ENCODE results near the gene ZNF574. TPM values are rescaled to one million over a fixed set of nuclear protein-coding genes. Genes with fewer than 3 reads are reported as not detected.

The ZNF574 gene
- total RNA-seq, 1 experiment from 2014 or later, result 24.6 TPM

DNA sequence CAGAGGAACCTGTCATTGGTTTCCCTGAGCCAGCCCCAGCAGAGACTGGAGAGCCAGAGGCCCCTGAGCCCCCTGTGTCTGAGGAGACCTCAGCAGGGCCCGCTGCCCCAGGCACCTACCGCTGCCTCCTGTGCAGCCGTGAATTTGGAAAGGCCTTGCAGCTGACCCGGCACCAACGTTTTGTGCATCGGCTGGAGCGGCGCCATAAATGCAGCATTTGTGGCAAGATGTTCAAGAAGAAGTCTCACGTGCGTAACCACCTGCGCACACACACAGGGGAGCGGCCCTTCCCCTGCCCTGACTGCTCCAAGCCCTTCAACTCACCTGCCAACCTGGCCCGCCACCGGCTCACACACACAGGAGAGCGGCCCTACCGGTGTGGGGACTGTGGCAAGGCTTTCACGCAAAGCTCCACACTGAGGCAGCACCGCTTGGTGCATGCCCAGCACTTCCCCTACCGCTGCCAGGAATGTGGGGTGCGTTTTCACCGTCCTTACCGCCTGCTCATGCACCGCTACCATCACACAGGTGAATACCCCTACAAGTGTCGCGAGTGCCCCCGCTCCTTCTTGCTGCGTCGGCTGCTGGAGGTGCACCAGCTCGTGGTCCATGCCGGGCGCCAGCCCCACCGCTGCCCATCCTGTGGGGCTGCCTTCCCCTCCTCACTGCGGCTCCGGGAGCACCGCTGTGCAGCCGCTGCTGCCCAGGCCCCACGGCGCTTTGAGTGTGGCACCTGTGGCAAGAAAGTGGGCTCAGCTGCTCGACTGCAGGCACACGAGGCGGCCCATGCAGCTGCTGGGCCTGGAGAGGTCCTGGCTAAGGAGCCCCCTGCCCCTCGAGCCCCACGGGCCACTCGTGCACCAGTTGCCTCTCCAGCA, 4.2 kb downstream of the ZNF574 start:
- BruUV-seq (replicated peaks), result no TSS peak
- Histone ChIP-seq H3K9ac (ENCODE audit: low read length) (no peak overlapping the region), H3K9me3 (ENCODE audit: control insufficient read depth in 1 of 2, insufficient read depth in 1 of 2, low read depth in 1 of 2, low read length in 2 of 2) (no peaks in the 10 kb centered on the region), H3K9me2 (ENCODE audit: insufficient read depth) (no peaks in the 10 kb centered on the region), H3K4me1 (ENCODE audit: control insufficient read depth in 1 of 2, insufficient read depth in 2 of 2, low read length in 2 of 2) (peaks cover 7 to 25% of the 10 kb centered on the region in 2 experiments), H3K4me3 (replicated peaks in 1 of 2; ENCODE audit: low read depth in 1 of 2, low read length in 2 of 2) (no peak overlapping the region), H2AFZ (ENCODE audit: low read depth, low read length, poor library complexity, severe bottlenecking) (no peak overlapping the region), H3K36me3 (ENCODE audit: control insufficient read depth in 1 of 2, insufficient read depth in 2 of 2, low read length in 2 of 2) (peaks cover 19 to 30% of the 10 kb centered on the region in 2 experiments), H3K79me2 (ENCODE audit: insufficient read depth, low read length) (peaks cover 54% of the 10 kb centered on the region), H4K20me1 (ENCODE audit: insufficient read depth) (peaks cover 3% of the 10 kb centered on the region; the same call in 1 of the 2 replicates), H3K4me2 (ENCODE audit: low read length) (no peak overlapping the region), H3K27ac (ENCODE audit: low read depth, low read length) (no peak overlapping the region; the same call in 1 of the 2 replicates), H3K27me3 (ENCODE audit: insufficient read depth, low read length) (no peaks in the 10 kb centered on the region)
- ChIA-PET RAD21 (ENCODE audit: low non-redundant PET in 1 of 2, low total read pairs in 2 of 2, uncharacterized antibody in 2 of 2, unreplicated experiment in 2 of 2) (no interaction called here), CTCF (no interaction called here), POLR2A (no interaction called here)
- TF ChIP-seq, protein P1, sequence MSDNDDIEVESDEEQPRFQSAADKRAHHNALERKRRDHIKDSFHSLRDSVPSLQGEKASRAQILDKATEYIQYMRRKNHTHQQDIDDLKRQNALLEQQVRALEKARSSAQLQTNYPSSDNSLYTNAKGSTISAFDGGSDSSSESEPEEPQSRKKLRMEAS (IDR thresholded peaks at IDR 0.05), result no peak
- TF ChIP-seq, protein P2, sequence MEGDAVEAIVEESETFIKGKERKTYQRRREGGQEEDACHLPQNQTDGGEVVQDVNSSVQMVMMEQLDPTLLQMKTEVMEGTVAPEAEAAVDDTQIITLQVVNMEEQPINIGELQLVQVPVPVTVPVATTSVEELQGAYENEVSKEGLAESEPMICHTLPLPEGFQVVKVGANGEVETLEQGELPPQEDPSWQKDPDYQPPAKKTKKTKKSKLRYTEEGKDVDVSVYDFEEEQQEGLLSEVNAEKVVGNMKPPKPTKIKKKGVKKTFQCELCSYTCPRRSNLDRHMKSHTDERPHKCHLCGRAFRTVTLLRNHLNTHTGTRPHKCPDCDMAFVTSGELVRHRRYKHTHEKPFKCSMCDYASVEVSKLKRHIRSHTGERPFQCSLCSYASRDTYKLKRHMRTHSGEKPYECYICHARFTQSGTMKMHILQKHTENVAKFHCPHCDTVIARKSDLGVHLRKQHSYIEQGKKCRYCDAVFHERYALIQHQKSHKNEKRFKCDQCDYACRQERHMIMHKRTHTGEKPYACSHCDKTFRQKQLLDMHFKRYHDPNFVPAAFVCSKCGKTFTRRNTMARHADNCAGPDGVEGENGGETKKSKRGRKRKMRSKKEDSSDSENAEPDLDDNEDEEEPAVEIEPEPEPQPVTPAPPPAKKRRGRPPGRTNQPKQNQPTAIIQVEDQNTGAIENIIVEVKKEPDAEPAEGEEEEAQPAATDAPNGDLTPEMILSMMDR (IDR thresholded peaks at IDR 0.05 in 2 of 3, conservative IDR thresholded peaks at IDR 0.05 in 1 of 3; ENCODE audit: borderline replicate concordance in 1 of 3, insufficient read depth in 1 of 3, low read depth in 2 of 3, low read length in 2 of 3), result no peak
- no peak for TF ChIP-seq CEBPB (IDR thresholded peaks at IDR 0.05; ENCODE audit: low read depth)
- no peak for TF ChIP-seq EZH2 (IDR thresholded peaks at IDR 0.05)
- TF ChIP-seq JUND (IDR thresholded peaks at IDR 0.05), result no peak
- no peak for TF ChIP-seq EZH2phosphoT487 (IDR thresholded peaks at IDR 0.05; ENCODE audit: borderline replicate concordance)
- TF ChIP-seq YY1 (IDR thresholded peaks at IDR 0.05; ENCODE audit: extremely low read depth, insufficient replicate concordance, low read depth, low read length), result no peak
- no peak for TF ChIP-seq EGR1 (IDR thresholded peaks at IDR 0.05; ENCODE audit: low read depth)
- TF ChIP-seq, protein P3, sequence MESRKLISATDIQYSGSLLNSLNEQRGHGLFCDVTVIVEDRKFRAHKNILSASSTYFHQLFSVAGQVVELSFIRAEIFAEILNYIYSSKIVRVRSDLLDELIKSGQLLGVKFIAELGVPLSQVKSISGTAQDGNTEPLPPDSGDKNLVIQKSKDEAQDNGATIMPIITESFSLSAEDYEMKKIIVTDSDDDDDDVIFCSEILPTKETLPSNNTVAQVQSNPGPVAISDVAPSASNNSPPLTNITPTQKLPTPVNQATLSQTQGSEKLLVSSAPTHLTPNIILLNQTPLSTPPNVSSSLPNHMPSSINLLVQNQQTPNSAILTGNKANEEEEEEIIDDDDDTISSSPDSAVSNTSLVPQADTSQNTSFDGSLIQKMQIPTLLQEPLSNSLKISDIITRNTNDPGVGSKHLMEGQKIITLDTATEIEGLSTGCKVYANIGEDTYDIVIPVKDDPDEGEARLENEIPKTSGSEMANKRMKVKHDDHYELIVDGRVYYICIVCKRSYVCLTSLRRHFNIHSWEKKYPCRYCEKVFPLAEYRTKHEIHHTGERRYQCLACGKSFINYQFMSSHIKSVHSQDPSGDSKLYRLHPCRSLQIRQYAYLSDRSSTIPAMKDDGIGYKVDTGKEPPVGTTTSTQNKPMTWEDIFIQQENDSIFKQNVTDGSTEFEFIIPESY (IDR thresholded peaks at IDR 0.05; ENCODE audit: extremely low read depth, insufficient replicate concordance, low read length), result no peak
- no peak for TF ChIP-seq TCF7L2 (IDR thresholded peaks at IDR 0.05; ENCODE audit: borderline replicate concordance, extremely low read depth, insufficient read depth, insufficient read length)
- DNase-seq (ENCODE audit: low read depth, low spot score) (no peak), ATAC-seq (no peak)
- intact Hi-C loops (cut with micrococcal nuclease), result loop anchor here (10.0 kb wide), 1 partner anchor 445 kb away; the partner anchor contains the start of gene CEACAM1

All from HCT116 (cell line).